Stomach (tissue), 9 donors: ENCODE data around the gene PRND. TPM values are rescaled to one million over a fixed set of nuclear protein-coding genes. Genes with fewer than 3 reads are reported as not detected.
A peak's percentile ranks its signal among the peaks of the same experiment; 100 is the strongest.

Experiments used
- DNase-seq, 2 donors: peaks; one replicate each; pipeline versions ENCODE4 v3.0.0 to v3.0.0-alpha.2; 2013 to 2019
- H3K27ac ChIP-seq, 5 donors: fragments of 200-600 bp in 4 of 5; sonication (generic) in 4 of 5; one replicate each; pipeline ENCODE4 v1.5.1; 2013 to 2019; ENCODE audit warnings: mild to moderate bottlenecking in 1 of 5, moderate library complexity in 1 of 5
- H3K27me3 ChIP-seq, 3 donors: fragments of 200-600 bp; sonication (generic); one replicate each; pipeline ENCODE4 v1.5.1; 2017 to 2019; ENCODE audit warnings: mixed run types in 1 of 3
- H3K36me3 ChIP-seq, 4 donors: fragments of 200-600 bp; sonication (generic); 1 replicate in 3 of 4; 2 replicates in 1 of 4; pipeline ENCODE4 v1.5.1; 2016 to 2019
- H3K4me1 ChIP-seq, 4 donors: fragments of 200-600 bp; sonication (generic); one replicate each; pipeline ENCODE4 v1.5.1; 2016 to 2019
- H3K4me3 ChIP-seq, 4 donors: fragments of 200-600 bp; sonication (generic) in 3 of 4; one replicate each; pipeline ENCODE4 v1.5.1; 2016 to 2019; ENCODE audit warnings: mild to moderate bottlenecking in 1 of 4
- H3K9me3 ChIP-seq, 4 donors: fragments of 200-600 bp; sonication (generic); one replicate each; pipeline ENCODE4 v1.5.1; 2016 to 2019
- CTCF ChIP-seq, 7 experiments: fragments of 450-650 bp in 4 of 7; fragments of 200-600 bp in 3 of 7; sonication (generic) in 3 of 7; IDR thresholded peaks; one replicate each; pipeline ENCODE4 v1.5.1; 2016 to 2019; ENCODE audit warnings: antibody characterized with exemption in 7 of 7, control low read depth in 2 of 7, mild to moderate bottlenecking in 1 of 7
- EP300 ChIP-seq: sonication (generic); formaldehyde crosslinking; IDR thresholded peaks from one replicate; pipeline ENCODE4 v1.6.1; 2017; ENCODE audit warnings: antibody characterized with exemption
- POLR2A ChIP-seq, 4 donors: fragments of 450-650 bp; IDR thresholded peaks; one replicate each; pipeline ENCODE4 v1.6.1; 2016; ENCODE audit warnings: antibody characterized with exemption in 4 of 4, control low read depth in 2 of 4, mild to moderate bottlenecking in 1 of 4, moderate library complexity in 1 of 4
- POLR2AphosphoS5 ChIP-seq, 3 donors: sonication (generic); formaldehyde crosslinking; IDR thresholded peaks; one replicate each; pipeline ENCODE4 v1.6.1; 2016; ENCODE audit warnings: antibody characterized with exemption in 3 of 3
- WGBS, 5 donors: extraction: QIAGEN DNeasy Blood & Tissue Kit in 3 of 5; methylation state at CpG; one replicate each; pipeline versions ENCODE4 v1.1.5 to v1.1.7; 2013 to 2018; 5-methylcytosine and 5-hydroxymethylcytosine counted together
- intact Hi-C: fragments of 100-400 bp; cut with DNase I; formaldehyde crosslinking; loops from one replicate; pipeline ENCODE4 v1.15.1; 2023; ENCODE audit warnings: low total_unique reads
- polyA plus RNA-seq, 3 donors: library from polyadenylated mRNA; stranded (reverse); fragments of 200-250 nt; gene quantifications; one replicate each; pipeline ENCODE4 v1.2.3, GENCODE V29; 2013
- total RNA-seq, 5 donors: library from RNA; depleted of rRNA; stranded (reverse); fragments of >200 nt; gene quantifications; one replicate each; pipeline versions ENCODE4 v1.1.0 to v1.2.3, GENCODE V29; 2014 to 2016
- donor health status: healthy with polysubstance abuse.
- donor health status: Bipolar disorder and iron deficiency.
- donor health status: healthy.

The PRND gene
- total and polyA plus RNA-seq, 8 donors, result 0.03 to 1.1 TPM; not detected in 6

DNA sequence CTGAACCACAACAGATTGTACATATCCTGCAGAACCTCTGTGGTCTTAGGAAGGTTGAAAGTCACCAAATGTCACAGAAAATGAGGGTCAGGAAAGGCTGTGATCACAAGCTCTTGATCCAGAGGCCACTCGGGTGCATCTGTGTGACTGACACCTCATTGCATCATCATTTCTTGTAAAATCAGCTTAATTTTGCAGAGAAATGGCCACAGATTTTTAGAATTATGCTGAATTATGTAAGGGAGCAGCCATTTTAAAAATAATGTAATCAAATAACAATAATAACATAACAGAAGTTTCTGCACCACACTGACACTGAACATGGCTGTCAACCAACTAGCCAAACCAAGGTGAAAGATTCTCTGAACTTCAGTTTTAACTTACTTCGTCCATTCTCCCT lies 32.5 kb upstream of the PRND start:
- Histone ChIP-seq H3K9me3 (no peaks in the 10 kb centered on the region), H3K4me1 (peaks cover 12 to 67% (median 38%) of the 10 kb centered on the region in 4 donors), H3K27me3 (no peaks in the 10 kb centered on the region), H3K4me3 (no peak overlapping the region), H3K36me3 (peaks cover 0 to 10% (median 3%) of the 10 kb centered on the region in 4 donors), H3K27ac (peak overlapping the region in 1 of 5 donors; percentile 99)
- intact Hi-C loops, result no loop called here
- TF ChIP-seq POLR2AphosphoS5 (IDR thresholded peaks at IDR 0.05) (no peak), EP300 (no peak), CTCF (IDR thresholded peaks at IDR 0.05) (no peak), POLR2A (IDR thresholded peaks at IDR 0.05) (no peak)
- 60 to 79% (median 69%) methylated on average over 2 of the region's 2 CpGs for WGBS, 5 donors
- DNase-seq, result no peak

DNA sequence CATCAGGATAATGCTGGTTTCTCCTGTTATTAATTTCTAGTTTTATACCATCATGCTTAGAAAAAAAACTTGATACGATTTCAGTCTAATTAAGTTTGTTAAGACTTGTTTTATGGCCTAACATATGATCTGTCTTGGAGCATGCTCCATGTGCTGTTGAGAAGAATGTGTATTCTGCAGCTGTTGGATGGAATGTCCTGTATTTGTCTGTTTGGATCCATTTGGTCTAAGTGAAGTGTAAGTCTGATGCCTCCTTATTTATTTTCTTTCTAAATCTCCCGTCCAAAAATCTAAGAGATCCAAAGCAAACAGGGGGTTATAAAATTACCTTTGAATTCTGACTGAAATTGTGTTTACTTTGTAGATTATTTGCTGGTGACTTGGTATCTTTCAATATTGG lies 30.0 kb upstream of the PRND start:
- Histone ChIP-seq H3K4me3 (no peak overlapping the region), H3K4me1 (peaks cover 7 to 53% (median 30%) of the 10 kb centered on the region in 4 donors), H3K27ac (no peak overlapping the region), H3K36me3 (peaks cover 0 to 10% (median 3%) of the 10 kb centered on the region in 4 donors), H3K9me3 (no peaks in the 10 kb centered on the region), H3K27me3 (no peaks in the 10 kb centered on the region)
- 40 to 46% (median 45%) methylated on average over 2 of the region's 2 CpGs for WGBS, 5 donors
- DNase-seq, result no peak
- TF ChIP-seq CTCF (IDR thresholded peaks at IDR 0.05) (no peak), POLR2A (IDR thresholded peaks at IDR 0.05) (no peak), POLR2AphosphoS5 (IDR thresholded peaks at IDR 0.05) (no peak), EP300 (no peak)
- intact Hi-C loops, result no loop called here

DNA sequence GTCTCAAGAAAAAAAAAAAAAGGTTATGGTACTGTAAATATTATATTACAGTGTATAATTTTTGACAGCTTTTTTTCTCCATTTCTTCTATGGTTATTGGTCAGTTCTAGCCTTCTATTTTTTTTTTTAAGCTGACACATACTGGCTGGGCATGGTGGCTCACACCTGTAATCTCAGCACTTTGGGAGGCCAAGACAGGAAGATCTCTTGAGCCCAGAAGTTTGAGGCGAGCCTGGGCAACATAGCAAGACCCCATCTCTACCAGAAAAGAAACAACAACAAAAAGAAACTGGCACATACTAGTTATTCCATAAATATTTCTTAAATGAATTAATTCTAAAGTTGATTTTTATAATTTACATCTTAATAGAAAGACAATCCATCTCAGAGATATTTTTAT lies 27.6 kb upstream of the PRND start:
- H3K27me3 ChIP-seq, result no peaks in the 10 kb centered on the region
- no peaks in the 10 kb centered on the region for H3K9me3 ChIP-seq
- H3K4me3 ChIP-seq, result no peak overlapping the region
- peaks cover 0 to 46% (median 12%) of the 10 kb centered on the region in 4 donors for H3K4me1 ChIP-seq
- no peak overlapping the region for H3K27ac ChIP-seq
- TF ChIP-seq POLR2A (IDR thresholded peaks at IDR 0.05) (no peak), POLR2AphosphoS5 (IDR thresholded peaks at IDR 0.05) (no peak), EP300 (no peak), CTCF (IDR thresholded peaks at IDR 0.05) (no peak)
- 93 to 97% (median 94%) methylated on average over 1 of the region's 1 CpG for WGBS, 5 donors
- peaks cover under 1 to 14% (median 8%) of the 10 kb centered on the region in 4 donors for H3K36me3 ChIP-seq
- intact Hi-C loops, result no loop called here
- no peak for DNase-seq

GRCh38 chr20:4697189-4697830 lies 24.4 kb upstream of the PRND start:
- 85 to 89% (median 87%) methylated on average over 7 of the region's 7 CpGs for WGBS, 5 donors
- Histone ChIP-seq H3K36me3 (peaks cover 15 to 39% (median 28%) of the 10 kb centered on the region in 4 donors), H3K4me1 (peaks cover 0 to 18% (median 0%) of the 10 kb centered on the region in 4 donors), H3K27me3 (no peaks in the 10 kb centered on the region), H3K27ac (no peak overlapping the region), H3K9me3 (no peaks in the 10 kb centered on the region), H3K4me3 (no peak overlapping the region)
- no peak for DNase-seq
- intact Hi-C loops, result no loop called here
- TF ChIP-seq POLR2A (IDR thresholded peaks at IDR 0.05) (no peak), CTCF (IDR thresholded peaks at IDR 0.05) (no peak), EP300 (no peak), POLR2AphosphoS5 (IDR thresholded peaks at IDR 0.05) (no peak)
